ENCODE measurements around the gene DIAPH1. TPM values are rescaled to one million over a fixed set of nuclear protein-coding genes. Genes with fewer than 3 reads are reported as not detected.

DIAPH1 gene
- total RNA-seq, 1 experiment from 2014 or later, result 142 TPM

GRCh38 chr5:141483902-141484301, 134.9 kb downstream of the DIAPH1 start (continued):
- TF ChIP-seq, protein P1, sequence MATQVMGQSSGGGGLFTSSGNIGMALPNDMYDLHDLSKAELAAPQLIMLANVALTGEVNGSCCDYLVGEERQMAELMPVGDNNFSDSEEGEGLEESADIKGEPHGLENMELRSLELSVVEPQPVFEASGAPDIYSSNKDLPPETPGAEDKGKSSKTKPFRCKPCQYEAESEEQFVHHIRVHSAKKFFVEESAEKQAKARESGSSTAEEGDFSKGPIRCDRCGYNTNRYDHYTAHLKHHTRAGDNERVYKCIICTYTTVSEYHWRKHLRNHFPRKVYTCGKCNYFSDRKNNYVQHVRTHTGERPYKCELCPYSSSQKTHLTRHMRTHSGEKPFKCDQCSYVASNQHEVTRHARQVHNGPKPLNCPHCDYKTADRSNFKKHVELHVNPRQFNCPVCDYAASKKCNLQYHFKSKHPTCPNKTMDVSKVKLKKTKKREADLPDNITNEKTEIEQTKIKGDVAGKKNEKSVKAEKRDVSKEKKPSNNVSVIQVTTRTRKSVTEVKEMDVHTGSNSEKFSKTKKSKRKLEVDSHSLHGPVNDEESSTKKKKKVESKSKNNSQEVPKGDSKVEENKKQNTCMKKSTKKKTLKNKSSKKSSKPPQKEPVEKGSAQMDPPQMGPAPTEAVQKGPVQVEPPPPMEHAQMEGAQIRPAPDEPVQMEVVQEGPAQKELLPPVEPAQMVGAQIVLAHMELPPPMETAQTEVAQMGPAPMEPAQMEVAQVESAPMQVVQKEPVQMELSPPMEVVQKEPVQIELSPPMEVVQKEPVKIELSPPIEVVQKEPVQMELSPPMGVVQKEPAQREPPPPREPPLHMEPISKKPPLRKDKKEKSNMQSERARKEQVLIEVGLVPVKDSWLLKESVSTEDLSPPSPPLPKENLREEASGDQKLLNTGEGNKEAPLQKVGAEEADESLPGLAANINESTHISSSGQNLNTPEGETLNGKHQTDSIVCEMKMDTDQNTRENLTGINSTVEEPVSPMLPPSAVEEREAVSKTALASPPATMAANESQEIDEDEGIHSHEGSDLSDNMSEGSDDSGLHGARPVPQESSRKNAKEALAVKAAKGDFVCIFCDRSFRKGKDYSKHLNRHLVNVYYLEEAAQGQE (IDR thresholded peaks at IDR 0.05; ENCODE audit: low read depth), result no peak
- TF ChIP-seq POLR2AphosphoS5 (IDR thresholded peaks at IDR 0.05; ENCODE audit: low read depth, low read length), result no peak
- no peak for TF ChIP-seq MAX (IDR thresholded peaks at IDR 0.05)
- no peak for TF ChIP-seq EZH2phosphoT487 (IDR thresholded peaks at IDR 0.05; ENCODE audit: borderline replicate concordance)
- no peak for TF ChIP-seq TCF7L2 (IDR thresholded peaks at IDR 0.05; ENCODE audit: borderline replicate concordance, extremely low read depth, insufficient read depth, insufficient read length)
- no peak for TF ChIP-seq CEBPB (IDR thresholded peaks at IDR 0.05; ENCODE audit: low read depth)
- no peak for TF ChIP-seq ZNF274 (IDR thresholded peaks at IDR 0.05; ENCODE audit: low read depth, low read length)
- TF ChIP-seq SP1 (IDR thresholded peaks at IDR 0.05; ENCODE audit: low read depth), result no peak
- TF ChIP-seq SRF (IDR thresholded peaks at IDR 0.05; ENCODE audit: low read depth), result no peak
- no peak for TF ChIP-seq EZH2 (IDR thresholded peaks at IDR 0.05)

- intact Hi-C loops (cut with micrococcal nuclease), result no loop called here
- DNase-seq (ENCODE audit: low read depth, low spot score), result no peak
- no peak overlapping the region for H2AFZ ChIP-seq (ENCODE audit: low read depth, low read length, poor library complexity, severe bottlenecking)
- no peak overlapping the region for H3K4me2 ChIP-seq (ENCODE audit: low read length)
- no peaks in the 10 kb centered on the region for H3K27me3 ChIP-seq (ENCODE audit: insufficient read depth, low read length)
- no peaks in the 10 kb centered on the region for H3K9me2 ChIP-seq (ENCODE audit: insufficient read depth)
- no peak overlapping the region for H3K4me3 ChIP-seq (replicated peaks in 1 of 2; ENCODE audit: low read depth in 1 of 2, low read length in 2 of 2)
- ChIA-PET CTCF (no interaction called here), RAD21 (ENCODE audit: low non-redundant PET in 1 of 2, low total read pairs in 2 of 2, uncharacterized antibody in 2 of 2, unreplicated experiment in 2 of 2) (no interaction called here), POLR2A (no interaction called here)
- no TSS peak for BruUV-seq (replicated peaks)
- H3K27ac ChIP-seq (ENCODE audit: low read depth, low read length), result no peak overlapping the region
- H3K9me3 ChIP-seq (ENCODE audit: control insufficient read depth in 1 of 2, insufficient read depth in 1 of 2, low read depth in 1 of 2, low read length in 2 of 2), result no peaks in the 10 kb centered on the region
- H3K36me3 ChIP-seq (ENCODE audit: control insufficient read depth in 1 of 2, insufficient read depth in 2 of 2, low read length in 2 of 2), result no peaks in the 10 kb centered on the region
- H3K79me2 ChIP-seq (ENCODE audit: insufficient read depth, low read length), result no peaks in the 10 kb centered on the region
- ATAC-seq, result no peak
- H4K20me1 ChIP-seq (ENCODE audit: insufficient read depth), result no peaks in the 10 kb centered on the region
- no peak overlapping the region for H3K9ac ChIP-seq (ENCODE audit: low read length)
- no peaks in the 10 kb centered on the region for H3K4me1 ChIP-seq (ENCODE audit: control insufficient read depth in 1 of 2, insufficient read depth in 2 of 2, low read length in 2 of 2)
- no peak for TF ChIP-seq ZBTB33 (IDR thresholded peaks at IDR 0.05; ENCODE audit: extremely low read depth, insufficient replicate concordance, low read length)
- no peak for TF ChIP-seq CTCF (IDR thresholded peaks at IDR 0.05 in 2 of 3, conservative IDR thresholded peaks at IDR 0.05 in 1 of 3; ENCODE audit: borderline replicate concordance in 1 of 3, insufficient read depth in 1 of 3, low read depth in 2 of 3, low read length in 2 of 3)
- TF ChIP-seq ATF3 (IDR thresholded peaks at IDR 0.05), result no peak
- TF ChIP-seq SIN3A (IDR thresholded peaks at IDR 0.05; ENCODE audit: low read depth), result no peak
Observed at GRCh38 chr5:141479776-141480175, 139.0 kb downstream of the DIAPH1 start.

Data from HCT116 (cell line).